Stimulated activated CD4-positive, alpha-beta T cell treated with anti-CD3 and anti-CD28 coated beads, Interleukin-4, amount 100 ng/mL, for 1 hour (primary cell): ENCODE data around the gene CSH1.

Source experiments
- DNase-seq: peaks from one replicate; pipeline ENCODE4 v3.0.0-alpha.2; 2020

CSH1 gene

DNA sequence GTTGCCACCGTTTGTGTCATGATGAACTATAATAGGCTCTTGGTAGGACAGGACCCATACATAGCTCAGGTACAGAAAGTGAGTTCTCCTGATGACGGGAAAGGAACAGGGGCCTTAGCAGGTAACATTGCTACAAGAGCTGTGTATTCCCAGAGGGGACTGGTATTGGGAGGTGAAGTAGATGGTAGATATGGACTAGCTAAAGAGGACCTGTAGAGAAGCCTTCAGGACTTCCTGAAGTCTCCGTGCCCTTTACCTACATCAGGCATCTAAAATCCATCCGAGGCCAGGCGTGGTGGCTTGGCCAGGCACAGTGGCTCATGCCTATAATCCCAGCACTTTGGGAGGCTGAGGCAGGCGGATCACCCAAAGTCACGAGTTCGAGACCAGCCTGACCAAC is 41.2 kb downstream of the CSH1 start:
- no peak for DNase-seq

DNA sequence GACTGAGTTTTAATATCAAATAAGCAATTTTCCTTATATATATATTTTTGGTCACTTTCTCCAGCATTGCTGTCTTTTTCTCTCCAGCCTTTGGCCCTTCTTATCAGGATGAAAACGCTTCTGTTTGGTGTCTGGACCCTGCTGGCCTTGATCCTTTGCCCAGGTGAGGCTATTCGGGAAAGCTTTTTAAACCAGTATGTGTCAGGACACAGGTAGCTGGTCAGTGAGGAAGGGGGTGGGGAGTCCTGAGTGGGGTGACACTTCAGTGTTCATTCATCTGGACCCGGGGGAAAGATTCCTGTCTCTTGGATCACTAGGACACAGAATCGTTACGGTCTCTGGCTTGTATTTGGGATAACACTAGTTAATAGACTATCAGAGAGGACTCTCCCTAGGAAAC is 41.7 kb downstream of the CSH1 start:
- DNase-seq: no peak

DNA sequence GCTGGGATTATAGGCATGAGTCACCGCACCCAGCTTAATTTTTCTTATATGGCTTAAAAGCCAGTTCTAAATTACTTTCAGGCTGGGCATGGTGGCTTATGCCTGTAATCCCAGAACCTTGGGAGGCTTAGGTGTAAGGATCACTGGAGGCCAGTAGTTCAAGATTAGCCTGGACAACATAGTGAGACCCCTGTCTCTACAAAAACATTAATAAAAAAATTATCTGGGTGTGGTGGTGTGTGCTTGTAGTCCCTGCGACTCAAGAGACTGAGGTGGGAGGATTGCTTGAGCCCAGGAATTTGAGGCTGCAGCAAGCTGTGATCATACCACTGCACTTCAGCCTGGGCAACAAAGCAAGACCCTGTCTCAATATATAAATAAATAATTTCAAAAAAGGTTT is 43.1 kb downstream of the CSH1 start:
- no peak for DNase-seq

DNA sequence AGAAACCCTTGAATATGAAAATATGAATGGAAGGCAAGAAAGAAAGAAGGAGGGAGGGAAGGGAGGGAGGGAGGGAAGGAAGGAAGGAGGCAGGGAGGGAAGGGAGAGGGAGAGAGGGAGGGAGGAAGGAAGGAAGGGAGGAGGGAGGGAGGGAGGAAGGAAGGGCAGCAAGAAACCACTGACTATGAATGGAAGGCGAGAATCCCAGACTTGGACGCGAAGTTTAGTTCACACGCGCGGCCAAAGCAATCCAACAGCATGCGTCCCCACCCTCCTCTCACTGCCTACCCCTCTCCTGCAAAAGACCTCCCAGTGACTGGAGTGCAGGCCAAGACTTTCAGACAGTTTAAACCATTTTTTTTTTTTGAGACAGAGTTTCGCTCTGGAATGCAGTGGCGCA is 46.0 kb downstream of the CSH1 start:
- no peak for DNase-seq

DNA sequence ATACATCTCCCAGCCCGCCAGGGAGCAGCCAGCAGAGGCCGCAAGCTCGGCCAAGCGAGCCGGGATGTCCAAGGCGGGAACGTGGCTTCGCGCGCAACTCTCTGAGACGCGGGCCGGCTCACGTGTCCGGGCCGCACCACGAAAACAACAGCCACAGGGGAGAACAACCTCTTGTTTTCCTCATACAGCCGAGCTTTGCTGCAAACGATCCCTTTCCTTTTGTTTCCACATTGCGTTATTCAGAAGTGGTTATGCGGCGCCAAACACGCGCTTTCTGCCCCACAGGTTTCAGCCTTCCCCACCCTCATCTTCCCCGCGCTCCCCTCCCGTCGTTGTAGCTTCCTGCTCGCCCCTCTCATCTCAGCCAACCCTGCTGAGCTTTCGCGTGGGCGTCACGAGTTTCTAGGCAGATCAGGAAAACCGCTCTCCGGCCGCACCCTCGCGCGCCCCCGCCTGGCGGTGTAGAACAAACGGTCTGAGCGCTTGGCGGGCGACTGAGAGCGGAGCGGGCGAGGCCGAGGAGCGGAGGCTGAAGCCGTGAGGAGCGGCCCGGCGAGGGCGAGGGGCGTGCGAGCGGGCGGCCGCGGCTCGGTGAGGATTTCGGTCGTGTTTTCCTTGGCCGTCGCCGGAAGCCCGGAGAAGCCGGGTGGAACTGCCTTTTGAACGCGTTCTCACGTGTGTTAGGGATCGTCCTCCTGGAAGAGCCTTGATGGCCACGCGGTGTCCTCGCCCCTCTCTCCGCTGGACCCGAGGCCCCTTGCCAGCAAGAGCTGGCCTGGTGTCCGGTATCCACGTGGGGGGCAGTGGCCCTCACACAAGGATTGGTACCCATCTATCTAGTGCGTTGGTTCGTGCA is 47.3 kb downstream of the CSH1 start:
- peak; percentile 97 for DNase-seq

DNA sequence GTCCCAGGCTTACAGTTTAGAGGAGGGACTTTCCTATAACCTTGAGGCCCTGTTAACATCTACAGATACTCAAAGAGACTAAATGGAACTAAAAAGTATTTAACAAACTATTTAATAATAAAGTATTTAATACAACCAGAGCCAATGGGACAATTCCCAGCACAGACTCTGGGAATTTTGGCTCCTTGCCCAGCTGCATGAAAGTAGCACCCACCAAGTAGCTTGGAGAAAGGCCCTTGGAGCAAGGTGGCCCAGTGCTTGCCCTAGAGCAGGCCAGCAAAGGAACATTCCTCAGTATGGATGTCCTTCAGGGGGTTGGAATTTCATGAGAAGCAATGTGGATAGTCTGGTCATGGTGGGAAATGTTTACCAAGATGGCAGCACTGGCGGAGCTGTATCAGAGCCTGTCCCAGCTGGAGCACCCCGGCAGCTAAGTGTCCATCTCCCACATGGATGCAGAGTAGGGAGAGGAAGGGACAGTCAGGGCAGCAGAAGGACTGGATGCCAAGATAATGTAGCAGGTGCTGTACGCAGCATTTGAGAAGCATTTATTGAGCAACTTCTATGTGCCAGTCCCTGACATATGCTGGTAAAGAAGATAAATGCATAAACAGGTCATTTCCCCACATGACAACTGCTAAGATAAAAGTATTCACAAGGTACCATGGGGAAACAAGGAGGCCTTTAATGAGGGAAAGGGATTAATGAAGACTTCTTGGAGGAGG is 48.7 kb downstream of the CSH1 start:
- DNase-seq: no peak

DNA sequence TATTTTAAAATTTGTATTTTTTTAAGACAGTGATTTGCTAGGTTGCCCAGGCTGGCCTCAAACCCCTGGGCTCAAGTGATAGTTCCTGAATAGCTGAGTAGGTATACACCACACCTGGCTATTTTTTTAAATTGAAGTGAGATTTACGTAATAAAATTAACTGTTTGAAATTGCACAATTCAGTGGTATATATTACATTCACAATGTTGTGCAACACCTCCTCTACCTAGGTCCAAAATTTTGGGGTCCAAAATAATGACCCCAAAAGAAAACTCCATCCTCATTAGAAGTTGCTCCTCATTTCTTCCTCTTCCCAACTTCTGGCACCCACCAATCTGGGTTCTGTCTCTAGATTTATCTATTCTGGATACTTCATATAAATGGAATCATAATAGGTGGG is 50.9 kb downstream of the CSH1 start:
- no peak for DNase-seq
